Stimulated activated CD4-positive, alpha-beta T cell treated with anti-CD3 and anti-CD28 coated beads, TNF-alpha, amount 100 ng/mL, for 24 hours (primary cell): Measurements from ENCODE around the gene SLC8A2.

Experiments
- DNase-seq, 3 experiments: peaks; one replicate each; pipeline ENCODE4 v3.0.0-alpha.2; 2020; ENCODE audit warnings: low read depth in 3 of 3

Gene SLC8A2

DNA sequence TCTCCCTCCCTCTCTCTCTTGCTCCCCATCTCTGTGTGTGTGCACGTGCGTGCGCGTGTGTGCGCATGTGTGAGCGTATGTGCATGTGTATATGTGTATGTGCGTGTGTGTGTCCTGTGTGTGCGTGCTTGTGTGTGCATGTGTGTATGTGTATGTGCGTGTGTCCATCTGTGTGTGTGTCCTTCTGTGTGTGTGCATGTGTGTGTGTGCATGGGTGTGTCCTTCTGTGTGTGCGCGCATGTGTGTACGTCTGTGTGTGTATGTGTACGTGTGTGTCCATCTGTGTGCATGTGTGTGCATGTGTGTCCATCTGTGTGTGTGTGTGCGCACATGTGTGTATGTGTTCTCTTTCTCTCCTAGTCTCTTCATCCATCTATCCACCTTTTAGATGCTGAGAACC is 12.2 kb downstream of the SLC8A2 start:
- DNase-seq: no peak

DNA sequence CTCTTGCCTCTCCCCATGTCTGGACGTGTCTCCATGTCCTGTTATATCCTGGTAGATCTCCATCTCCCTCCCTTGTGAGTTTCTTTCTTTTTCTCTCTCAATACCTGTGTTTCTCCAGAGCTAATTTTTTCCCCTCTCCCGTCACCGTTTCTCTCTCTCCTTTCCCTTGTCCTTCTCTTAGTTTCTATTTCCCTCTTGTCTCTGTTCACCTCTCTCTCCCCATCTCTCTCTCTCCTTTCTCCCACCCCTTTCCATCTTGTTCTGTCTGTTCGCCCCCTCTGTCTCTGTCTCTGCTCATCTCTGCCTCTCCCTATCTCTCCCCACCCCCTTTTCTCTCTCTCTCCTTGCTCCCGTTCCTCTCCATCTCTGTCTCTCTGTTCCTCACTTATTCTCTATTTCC is 13.0 kb downstream of the SLC8A2 start:
- no peak for DNase-seq

DNA sequence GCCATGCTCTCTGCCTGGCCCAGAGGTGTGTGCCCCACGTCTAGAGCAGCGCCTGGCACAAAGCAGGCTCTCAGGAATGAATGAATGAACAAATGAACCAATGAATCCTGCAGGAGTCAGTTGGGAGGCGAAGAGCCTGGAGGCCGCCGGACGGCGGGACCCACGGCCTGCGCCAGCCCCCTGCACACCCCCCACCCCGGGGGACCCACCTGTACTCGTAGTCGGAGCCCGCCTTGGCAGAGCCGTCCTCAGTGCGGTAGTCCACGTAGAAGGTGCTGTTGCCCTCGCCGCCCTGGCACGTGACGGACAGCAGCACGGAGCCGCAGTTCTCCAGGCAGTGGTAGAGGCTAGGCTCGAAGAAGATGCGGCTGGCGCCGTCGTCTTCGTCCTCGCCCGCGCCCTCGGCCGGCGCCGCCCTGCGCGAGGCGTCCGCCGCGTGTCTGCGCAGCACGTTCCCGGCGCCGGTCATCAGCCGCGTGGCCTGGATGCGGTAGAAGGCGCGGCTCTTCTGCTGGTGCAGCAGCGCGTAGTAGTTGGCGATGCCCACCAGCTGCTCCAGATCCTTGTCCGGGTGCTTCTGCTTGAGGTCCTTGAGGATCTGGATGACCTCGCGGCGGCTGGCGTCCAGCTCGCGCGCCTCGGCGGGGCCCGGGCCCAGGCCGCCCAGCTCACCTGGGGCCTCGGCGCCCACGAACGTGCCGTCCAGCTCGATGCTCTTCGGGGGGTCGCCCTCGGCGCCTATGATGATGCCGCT is 14.8 kb downstream of the SLC8A2 start:
- DNase-seq: no peak

DNA sequence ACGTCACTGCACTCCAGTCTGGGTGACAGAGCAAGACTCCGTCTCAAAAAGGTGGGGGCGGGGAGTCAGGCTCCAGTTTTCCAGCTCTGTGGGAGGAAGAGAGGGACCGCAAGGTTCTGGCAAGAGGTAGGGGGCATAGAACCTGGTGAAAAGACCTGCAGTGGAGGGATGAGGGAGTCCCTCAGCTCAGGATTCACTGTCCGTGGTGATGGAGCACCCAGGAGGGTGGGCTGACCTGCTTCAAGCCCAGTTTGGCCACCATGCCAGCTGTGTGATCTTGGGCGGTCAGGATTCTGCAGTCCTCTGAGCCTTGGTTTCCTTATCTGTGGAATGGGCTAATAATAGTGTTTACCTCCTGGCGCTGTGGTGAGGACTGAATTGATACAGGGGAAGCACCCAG is 21.2 kb downstream of the SLC8A2 start:
- DNase-seq: no peak

- DNase-seq: no peak
These were observed 23.3 kb downstream of the SLC8A2 start for GRCh38 chr19:47448360-47448727.

DNA sequence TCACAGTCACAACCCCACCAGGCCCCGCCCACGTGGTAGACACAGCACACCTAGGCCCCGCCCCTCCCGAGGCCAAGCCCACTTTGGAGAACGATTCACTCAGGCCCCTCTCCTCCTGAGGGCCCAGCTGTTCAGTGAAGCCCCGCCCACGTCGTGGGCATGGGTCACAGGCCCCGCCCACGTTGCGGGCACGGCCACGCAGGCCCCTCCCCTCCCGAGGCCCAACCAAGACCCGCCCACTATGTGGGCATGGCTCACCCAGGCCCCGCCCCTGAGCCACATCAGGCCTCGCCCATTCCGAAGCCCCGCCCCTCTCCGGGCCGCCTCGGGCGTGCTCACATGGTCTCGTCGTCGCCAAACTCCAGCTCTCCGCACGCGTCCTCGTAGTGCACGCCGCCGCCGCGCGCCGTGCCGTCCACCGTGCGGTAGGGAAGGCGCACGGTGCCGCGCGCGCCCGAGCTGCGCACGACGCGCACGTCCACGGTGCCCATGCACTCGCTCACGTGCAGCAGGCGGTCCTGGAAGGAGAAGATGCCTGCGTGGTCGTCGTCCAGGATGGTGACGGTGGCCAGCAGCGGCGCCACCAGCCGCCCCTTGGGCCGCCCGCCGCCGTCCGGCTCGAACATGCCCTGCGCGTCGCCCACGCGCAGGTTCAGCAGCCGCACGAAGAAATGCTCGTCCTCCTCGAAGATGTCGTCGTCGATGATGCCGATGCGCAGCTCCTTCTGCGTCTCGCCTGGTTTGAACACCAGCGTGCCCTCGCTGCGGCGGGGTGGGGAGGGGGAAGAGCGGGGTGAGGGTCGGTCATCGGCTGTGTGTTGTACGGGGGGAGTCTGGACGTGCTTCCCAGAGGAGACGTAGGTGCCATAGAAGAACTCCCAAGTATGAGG is 24.0 kb downstream of the SLC8A2 start:
- DNase-seq: peak in 2 of 3 experiments; percentile 28 to 68

DNA sequence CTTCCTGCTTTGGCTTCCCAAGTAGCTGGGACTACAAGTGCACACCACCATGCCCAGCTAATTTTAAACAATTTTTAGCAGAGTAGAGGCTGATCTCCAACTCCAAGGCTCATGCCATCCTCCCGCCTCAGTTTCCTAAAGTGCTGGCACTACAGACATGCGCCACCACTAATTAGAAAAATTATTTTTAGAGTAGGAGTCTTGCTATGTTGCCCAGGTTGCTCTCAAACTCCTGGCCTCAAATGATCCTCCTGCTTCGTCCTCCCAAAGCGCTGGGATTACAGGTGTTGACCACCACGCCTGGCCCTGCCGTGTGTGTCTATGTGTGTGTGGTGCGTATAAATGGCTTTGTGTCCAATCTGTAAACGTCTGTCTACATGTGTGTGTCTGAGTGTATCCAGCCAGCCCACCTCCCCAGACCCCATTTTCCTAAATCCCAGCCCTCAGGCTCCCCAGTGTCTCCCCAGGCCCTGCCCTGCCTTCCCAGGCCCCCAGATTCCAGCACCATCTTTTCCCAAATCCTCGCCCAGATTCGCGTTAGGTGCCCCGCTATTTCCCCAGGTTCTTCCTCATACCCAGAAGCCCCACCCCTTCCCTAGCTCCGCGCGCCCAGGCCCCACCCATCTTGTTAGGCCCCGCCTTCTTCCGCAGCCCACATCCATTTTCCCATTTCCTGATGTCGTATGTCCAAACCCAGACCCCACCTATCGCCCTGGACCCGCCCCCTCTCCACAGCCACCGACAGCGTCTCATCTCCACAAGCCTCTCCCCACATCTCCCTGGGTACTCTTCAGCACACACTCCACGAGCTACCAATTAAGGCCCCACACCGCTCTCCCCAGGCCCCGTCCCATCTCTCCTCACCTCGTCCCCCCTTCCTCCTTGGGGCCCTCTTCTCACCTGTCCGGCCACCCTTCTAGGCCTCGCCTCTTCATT is 24.9 kb downstream of the SLC8A2 start:
- peak in 1 of 3 experiments; percentile 47 for DNase-seq

DNA sequence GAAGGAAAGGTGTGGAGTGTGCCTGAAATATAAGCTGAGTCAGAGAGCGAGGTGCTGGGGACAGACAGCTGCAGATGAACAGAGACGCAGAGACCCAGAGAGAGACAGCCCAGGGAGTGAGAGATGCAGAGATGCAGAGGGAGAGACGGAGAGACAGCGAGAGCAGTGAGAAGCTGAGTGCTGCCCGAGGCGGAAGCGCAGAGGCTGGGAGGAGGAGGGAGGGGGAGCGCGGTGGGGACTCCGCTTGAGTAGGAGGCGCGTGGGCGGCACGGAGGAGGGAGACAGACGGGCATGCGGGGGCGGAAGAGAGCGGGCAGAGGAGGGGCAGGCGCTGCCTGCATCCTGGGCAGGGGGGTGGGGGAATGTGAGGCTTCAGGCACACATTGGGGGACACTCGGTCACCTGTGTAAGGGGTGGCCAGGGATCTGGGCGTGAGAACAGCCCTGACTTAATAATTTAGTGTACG is 25.7 kb downstream of the SLC8A2 start:
- DNase-seq: peak in 2 of 3 experiments; percentile 29 to 32

- DNase-seq: no peak
These were observed 26.2 kb downstream of the SLC8A2 start for GRCh38 chr19:47445527-47445926.

GRCh38 chr19:47444388-47444821 is 27.3 kb downstream of the SLC8A2 start:
- no peak for DNase-seq

DNA sequence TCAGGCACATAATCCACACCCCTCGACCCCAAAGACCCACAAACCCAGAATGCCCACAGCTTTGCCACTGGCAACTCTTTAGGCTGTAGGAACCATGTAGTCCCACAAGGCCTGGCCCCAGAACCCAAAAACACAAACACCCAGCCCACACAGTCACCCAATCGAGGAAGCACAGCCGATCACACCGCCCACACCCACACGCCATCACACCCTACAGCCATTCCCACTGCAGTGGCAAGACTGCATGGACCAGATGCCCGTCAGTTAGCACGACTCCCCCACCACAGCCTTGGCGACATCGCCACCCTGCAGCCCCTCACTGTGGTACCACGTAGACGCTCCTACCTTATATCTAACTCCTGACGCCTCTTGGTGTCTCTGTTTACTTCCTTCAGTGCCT is 28.4 kb downstream of the SLC8A2 start:
- no peak for DNase-seq

- DNase-seq: no peak
These were observed 32.9 kb downstream of the SLC8A2 start for GRCh38 chr19:47438793-47439220.

DNA sequence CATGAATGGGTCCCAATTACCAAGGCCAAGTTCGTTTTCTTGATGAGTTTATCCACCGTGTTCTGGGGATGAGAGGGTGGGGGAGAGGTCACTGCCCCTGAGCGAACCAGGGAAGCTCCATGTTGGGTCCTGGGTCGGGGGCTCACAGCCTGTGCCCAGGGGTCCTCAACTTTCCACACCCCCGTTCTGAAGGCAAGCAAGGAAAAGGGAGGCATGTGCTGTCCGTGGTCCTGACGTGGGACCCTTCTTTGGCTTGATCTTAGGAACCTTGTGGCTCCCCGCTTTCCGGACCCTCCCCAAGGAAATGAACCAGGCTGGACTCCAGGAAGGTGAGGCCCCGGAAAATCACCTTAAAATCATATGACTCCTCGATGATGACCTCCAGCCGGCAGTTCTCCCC is 34.2 kb downstream of the SLC8A2 start:
- DNase-seq: no peak

DNA sequence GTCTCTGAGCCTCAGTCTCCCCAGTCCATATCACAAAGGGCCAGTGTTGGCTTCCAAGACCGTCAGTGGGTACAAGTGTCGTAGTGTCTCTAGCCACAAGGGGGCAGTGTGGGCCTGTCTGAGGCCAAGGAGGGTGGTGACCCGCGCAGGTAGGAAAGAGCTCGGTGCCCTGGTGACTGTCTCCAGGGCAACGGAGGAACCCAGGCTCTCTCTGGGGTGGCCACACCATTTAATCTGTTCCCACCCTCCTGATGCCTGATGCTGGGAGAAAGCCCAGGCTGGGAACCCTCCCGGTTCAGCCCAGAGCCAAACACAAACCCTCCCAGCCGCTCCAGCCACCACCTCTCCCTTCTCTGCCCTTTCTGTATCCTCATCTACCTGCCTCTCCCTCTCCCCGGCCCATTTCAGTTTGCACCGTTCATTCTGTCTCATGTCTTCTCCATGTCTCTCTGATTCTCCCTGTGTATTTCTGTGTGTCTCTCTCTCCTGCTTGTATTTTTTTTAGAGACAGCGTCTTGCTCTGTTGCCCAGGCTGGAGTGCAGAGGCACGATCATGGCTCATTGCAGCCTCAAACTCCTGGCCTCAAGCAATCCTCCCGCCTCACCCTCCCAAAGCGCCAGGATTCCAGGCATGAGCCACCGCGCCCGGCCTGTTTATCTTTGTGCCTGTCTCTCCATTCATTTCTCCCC is 34.8 kb downstream of the SLC8A2 start:
- peak; percentile 74 to 82 (median 79) for DNase-seq

DNA sequence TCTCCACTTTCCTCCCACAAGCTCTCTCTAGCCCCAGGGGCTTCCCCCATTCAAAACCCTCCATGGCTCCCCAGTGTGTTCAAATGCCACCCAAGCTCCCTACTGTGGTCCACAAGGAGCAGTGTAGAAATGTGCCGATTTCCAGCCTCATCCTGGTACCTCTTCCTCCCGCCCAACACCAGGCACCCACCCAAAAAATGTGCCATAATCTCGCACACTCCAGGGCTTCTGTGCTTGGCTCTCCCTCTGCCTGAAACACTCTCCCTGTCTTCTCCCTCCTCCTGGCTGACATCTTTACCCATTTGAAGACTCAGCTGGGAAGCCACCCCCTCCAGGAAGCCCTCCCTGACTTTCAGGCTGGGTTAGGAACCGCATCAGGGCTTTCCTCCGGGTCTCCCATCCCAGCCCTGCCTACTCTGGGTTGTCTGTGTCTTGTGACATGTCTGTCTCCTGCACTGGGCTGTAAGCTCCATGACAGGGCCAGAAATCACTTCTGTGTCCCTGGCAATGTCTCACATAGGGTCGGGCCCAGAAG is 35.7 kb downstream of the SLC8A2 start:
- no peak for DNase-seq

DNA sequence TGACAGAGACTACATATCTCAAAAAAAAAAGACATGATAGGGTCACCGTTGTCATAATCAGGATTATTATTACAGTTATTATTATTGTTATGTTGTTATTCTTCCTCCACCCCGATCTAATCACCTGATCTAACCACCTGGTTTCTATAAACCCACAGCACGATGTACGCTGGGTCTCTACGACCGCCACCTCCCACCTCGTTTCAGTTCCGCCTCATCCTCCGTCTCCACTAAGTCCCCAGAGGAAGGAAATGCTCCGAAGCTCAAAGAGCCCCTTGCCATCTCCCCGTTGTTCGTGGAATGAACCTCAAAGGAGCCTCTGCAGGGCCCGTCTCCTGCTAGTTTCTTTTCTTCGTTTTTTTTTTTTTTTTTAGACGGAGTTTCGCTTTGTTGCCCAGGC is 36.5 kb downstream of the SLC8A2 start:
- DNase-seq: no peak

DNA sequence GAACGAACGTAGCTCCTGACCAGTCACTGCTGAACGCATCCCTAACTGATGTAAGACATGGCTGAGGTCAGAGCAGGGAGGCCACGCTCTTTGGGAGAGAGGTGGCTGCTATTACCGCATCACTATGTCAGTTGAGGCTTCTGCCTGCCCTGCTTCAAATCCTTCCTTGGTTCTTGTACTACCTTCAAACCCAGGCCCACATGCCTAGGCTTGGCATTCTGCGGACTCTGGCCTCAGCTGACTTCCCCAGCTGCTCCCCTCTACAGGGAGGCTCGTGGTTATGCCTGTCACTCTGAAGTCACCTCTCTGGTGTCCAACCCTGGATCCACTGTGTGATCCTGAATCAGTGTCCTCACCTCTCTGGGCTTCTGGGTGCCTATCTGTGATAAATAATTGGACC is 37.6 kb downstream of the SLC8A2 start:
- no peak for DNase-seq

DNA sequence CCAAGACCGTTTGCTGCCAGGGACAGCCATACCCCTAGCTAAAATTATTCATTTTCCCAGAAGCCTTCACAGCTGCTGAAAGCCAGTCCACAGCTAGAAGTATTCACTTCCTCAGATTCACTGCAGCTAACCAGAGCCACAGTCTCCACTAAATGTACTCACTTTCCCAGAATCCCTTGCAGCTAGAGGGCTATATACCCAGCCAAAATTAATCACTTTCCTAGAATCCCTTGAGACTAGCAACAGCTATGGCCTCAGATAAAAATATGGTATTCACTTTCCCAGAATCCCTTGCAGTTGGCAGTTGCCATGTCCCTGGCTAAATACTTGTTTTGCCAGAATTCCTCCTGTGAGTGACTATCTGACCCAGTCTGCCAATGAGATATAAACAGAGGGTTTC is 38.6 kb downstream of the SLC8A2 start:
- no peak for DNase-seq

- DNase-seq: no peak
These were observed 39.2 kb downstream of the SLC8A2 start for GRCh38 chr19:47432499-47432898.

DNA sequence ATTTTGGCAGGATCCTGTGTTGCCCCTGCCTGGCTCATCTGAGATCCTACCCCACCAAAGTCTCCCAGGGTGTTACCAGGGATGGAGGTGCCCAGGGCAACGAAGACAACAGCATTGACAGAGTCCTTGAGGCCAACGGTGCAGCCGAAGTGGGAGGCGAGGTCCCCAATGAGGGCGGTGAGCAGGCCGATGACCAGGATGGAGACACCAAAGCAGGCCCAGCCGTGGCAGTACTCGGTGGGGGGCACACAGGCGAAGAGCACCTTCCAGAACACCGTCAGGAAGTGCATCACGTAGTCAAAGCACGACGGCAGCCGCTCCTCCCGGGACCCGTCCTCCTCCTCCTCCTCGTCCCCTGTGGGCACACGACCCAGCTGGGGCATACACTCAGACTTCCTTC is 39.6 kb downstream of the SLC8A2 start:
- no peak for DNase-seq
